ENCODE results near the gene APOL1.

Gene APOL1

DNA sequence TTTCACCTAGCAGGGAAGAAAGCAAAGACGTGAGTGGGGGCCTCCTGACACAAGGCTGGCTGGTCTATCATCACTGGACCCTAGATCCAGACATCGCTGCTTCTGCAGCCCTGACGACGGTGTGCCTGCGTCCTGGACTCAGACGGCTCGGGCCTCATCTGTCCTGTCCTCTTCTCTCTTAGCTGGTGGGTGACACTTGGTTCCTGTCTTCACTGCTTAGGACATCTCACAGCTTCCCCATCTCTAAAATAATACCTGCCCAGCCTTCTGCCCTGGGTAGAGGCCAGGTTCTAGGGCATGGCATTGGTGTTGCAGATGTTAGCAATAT is 41.3 kb downstream of the APOL1 start:
- Histone ChIP-seq H3K27me3 (ENCODE audit: control insufficient read depth, insufficient read depth, low read length) (no peaks in the 10 kb centered on the region), H3K9me3 (ENCODE audit: control insufficient read depth, insufficient read depth, low read depth, low read length) (peaks cover 7% of the 10 kb centered on the region; the same call in 1 of the 2 replicates), H3K9ac (ENCODE audit: low read length) (no peak overlapping the region), H3K27ac (ENCODE audit: low read depth, low read length) (no peak overlapping the region), H3K4me1 (ENCODE audit: control insufficient read depth, insufficient read depth, low read length) (no peaks in the 10 kb centered on the region), H3K36me3 (ENCODE audit: control insufficient read depth, insufficient read depth, low read length) (peaks cover 86% of the 10 kb centered on the region), H3K4me3 (ENCODE audit: low read depth, low read length) (no peak overlapping the region)

DNA sequence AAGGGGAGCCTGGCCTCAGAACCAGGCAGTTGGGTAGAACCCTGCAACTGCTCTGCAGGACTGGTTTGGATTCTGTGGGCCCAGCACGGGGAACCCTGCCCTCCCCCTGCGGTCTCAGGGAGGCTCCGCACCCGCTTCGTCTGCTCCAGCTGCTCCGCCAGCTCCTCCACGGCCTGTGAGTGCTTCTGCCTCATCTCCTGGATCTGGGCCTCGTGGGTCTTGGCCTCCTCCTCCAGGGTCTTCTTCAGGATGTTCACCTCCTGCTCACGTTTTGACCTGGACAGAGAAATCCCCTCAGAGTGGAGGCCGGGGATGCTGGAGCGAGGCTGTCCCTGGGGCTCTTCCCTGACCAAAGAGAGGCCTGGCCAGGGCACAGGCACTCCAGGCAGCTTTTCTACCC is 41.9 kb downstream of the APOL1 start:
- H3K4me1 ChIP-seq (ENCODE audit: control insufficient read depth, insufficient read depth, low read length): no peaks in the 10 kb centered on the region
- no peak overlapping the region for H3K27ac ChIP-seq (ENCODE audit: low read depth, low read length)
- H3K9ac ChIP-seq (ENCODE audit: low read length): no peak overlapping the region
- H3K36me3 ChIP-seq (ENCODE audit: control insufficient read depth, insufficient read depth, low read length): peaks cover 86% of the 10 kb centered on the region
- H3K27me3 ChIP-seq (ENCODE audit: control insufficient read depth, insufficient read depth, low read length): no peaks in the 10 kb centered on the region
- H3K9me3 ChIP-seq (ENCODE audit: control insufficient read depth, insufficient read depth, low read depth, low read length): peaks cover 7% of the 10 kb centered on the region; the same call in 1 of the 2 replicates
- no peak overlapping the region for H3K4me3 ChIP-seq (ENCODE audit: low read depth, low read length)

- Histone ChIP-seq H3K4me3 (ENCODE audit: low read depth, low read length) (no peak overlapping the region), H3K4me1 (ENCODE audit: control insufficient read depth, insufficient read depth, low read length) (no peaks in the 10 kb centered on the region), H3K36me3 (ENCODE audit: control insufficient read depth, insufficient read depth, low read length) (peaks cover 87% of the 10 kb centered on the region), H3K9ac (ENCODE audit: low read length) (no peak overlapping the region), H3K9me3 (ENCODE audit: control insufficient read depth, insufficient read depth, low read depth, low read length) (peaks cover 7% of the 10 kb centered on the region; the same call in 1 of the 2 replicates), H3K27me3 (ENCODE audit: control insufficient read depth, insufficient read depth, low read length) (no peaks in the 10 kb centered on the region), H3K27ac (ENCODE audit: low read depth, low read length) (no peak overlapping the region)
These were observed 42.3 kb downstream of the APOL1 start for GRCh38 chr22:36295247-36295646.

- H3K36me3 ChIP-seq (ENCODE audit: control insufficient read depth, insufficient read depth, low read length): peaks cover 100% of the 10 kb centered on the region
- H3K9me3 ChIP-seq (ENCODE audit: control insufficient read depth, insufficient read depth, low read depth, low read length): peaks cover 7% of the 10 kb centered on the region; the same call in 1 of the 2 replicates
- H3K27me3 ChIP-seq (ENCODE audit: control insufficient read depth, insufficient read depth, low read length): no peaks in the 10 kb centered on the region
- no peak overlapping the region for H3K9ac ChIP-seq (ENCODE audit: low read length)
- H3K27ac ChIP-seq (ENCODE audit: low read depth, low read length): no peak overlapping the region
- H3K4me1 ChIP-seq (ENCODE audit: control insufficient read depth, insufficient read depth, low read length): no peaks in the 10 kb centered on the region
- H3K4me3 ChIP-seq (ENCODE audit: low read depth, low read length): no peak overlapping the region
These were observed 43.8 kb downstream of the APOL1 start for GRCh38 chr22:36296690-36297089.

GRCh38 chr22:36297568-36297967 is 44.6 kb downstream of the APOL1 start:
- peaks cover 1% of the 10 kb centered on the region; the same call in 1 of the 2 replicates for H3K9me3 ChIP-seq (ENCODE audit: control insufficient read depth, insufficient read depth, low read depth, low read length)
- H3K9ac ChIP-seq (ENCODE audit: low read length): no peak overlapping the region
- H3K4me1 ChIP-seq (ENCODE audit: control insufficient read depth, insufficient read depth, low read length): no peaks in the 10 kb centered on the region
- H3K36me3 ChIP-seq (ENCODE audit: control insufficient read depth, insufficient read depth, low read length): peaks cover 100% of the 10 kb centered on the region
- H3K27ac ChIP-seq (ENCODE audit: low read depth, low read length): no peak overlapping the region
- H3K4me3 ChIP-seq (ENCODE audit: low read depth, low read length): no peak overlapping the region
- H3K27me3 ChIP-seq (ENCODE audit: control insufficient read depth, insufficient read depth, low read length): no peaks in the 10 kb centered on the region

GRCh38 chr22:36298118-36298517 is 45.2 kb downstream of the APOL1 start:
- Histone ChIP-seq H3K9me3 (ENCODE audit: control insufficient read depth, insufficient read depth, low read depth, low read length) (no peaks in the 10 kb centered on the region), H3K9ac (ENCODE audit: low read length) (no peak overlapping the region), H3K4me3 (ENCODE audit: low read depth, low read length) (no peak overlapping the region), H3K36me3 (ENCODE audit: control insufficient read depth, insufficient read depth, low read length) (peaks cover 100% of the 10 kb centered on the region), H3K4me1 (ENCODE audit: control insufficient read depth, insufficient read depth, low read length) (no peaks in the 10 kb centered on the region), H3K27me3 (ENCODE audit: control insufficient read depth, insufficient read depth, low read length) (no peaks in the 10 kb centered on the region), H3K27ac (ENCODE audit: low read depth, low read length) (no peak overlapping the region)

GRCh38 chr22:36298601-36299000 is 45.7 kb downstream of the APOL1 start:
- Histone ChIP-seq H3K9me3 (ENCODE audit: control insufficient read depth, insufficient read depth, low read depth, low read length) (no peaks in the 10 kb centered on the region), H3K27ac (ENCODE audit: low read depth, low read length) (no peak overlapping the region), H3K27me3 (ENCODE audit: control insufficient read depth, insufficient read depth, low read length) (no peaks in the 10 kb centered on the region), H3K36me3 (ENCODE audit: control insufficient read depth, insufficient read depth, low read length) (peaks cover 100% of the 10 kb centered on the region), H3K9ac (ENCODE audit: low read length) (no peak overlapping the region), H3K4me3 (ENCODE audit: low read depth, low read length) (no peak overlapping the region), H3K4me1 (ENCODE audit: control insufficient read depth, insufficient read depth, low read length) (no peaks in the 10 kb centered on the region)

GRCh38 chr22:36299295-36299694 is 46.4 kb downstream of the APOL1 start:
- Histone ChIP-seq H3K4me1 (ENCODE audit: control insufficient read depth, insufficient read depth, low read length) (no peaks in the 10 kb centered on the region), H3K27ac (ENCODE audit: low read depth, low read length) (no peak overlapping the region), H3K4me3 (ENCODE audit: low read depth, low read length) (no peak overlapping the region), H3K9ac (ENCODE audit: low read length) (no peak overlapping the region), H3K9me3 (ENCODE audit: control insufficient read depth, insufficient read depth, low read depth, low read length) (no peaks in the 10 kb centered on the region), H3K36me3 (ENCODE audit: control insufficient read depth, insufficient read depth, low read length) (peaks cover 100% of the 10 kb centered on the region), H3K27me3 (ENCODE audit: control insufficient read depth, insufficient read depth, low read length) (no peaks in the 10 kb centered on the region)

DNA sequence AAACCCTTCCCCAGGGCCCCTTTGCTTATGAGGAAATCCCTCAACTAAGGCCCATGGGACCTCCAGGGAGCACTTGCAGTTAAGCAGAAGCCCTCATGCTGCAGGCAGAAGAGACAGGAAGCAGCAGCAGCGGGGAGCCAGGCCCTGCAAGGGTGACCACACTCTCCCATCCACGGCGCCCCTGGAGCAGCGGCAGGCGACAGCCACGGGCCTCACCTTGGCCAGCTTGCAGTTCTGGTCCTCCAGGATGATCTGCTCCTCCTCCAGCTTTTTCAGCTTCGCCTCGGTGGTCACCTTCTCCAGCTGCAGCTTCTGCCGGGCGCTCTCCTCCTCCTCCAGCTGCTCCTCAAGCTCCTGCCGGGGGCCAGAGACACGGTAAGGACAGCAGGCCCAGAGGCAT is 47.0 kb downstream of the APOL1 start:
- peaks cover 100% of the 10 kb centered on the region for H3K36me3 ChIP-seq (ENCODE audit: control insufficient read depth, insufficient read depth, low read length)
- H3K27me3 ChIP-seq (ENCODE audit: control insufficient read depth, insufficient read depth, low read length): no peaks in the 10 kb centered on the region

DNA sequence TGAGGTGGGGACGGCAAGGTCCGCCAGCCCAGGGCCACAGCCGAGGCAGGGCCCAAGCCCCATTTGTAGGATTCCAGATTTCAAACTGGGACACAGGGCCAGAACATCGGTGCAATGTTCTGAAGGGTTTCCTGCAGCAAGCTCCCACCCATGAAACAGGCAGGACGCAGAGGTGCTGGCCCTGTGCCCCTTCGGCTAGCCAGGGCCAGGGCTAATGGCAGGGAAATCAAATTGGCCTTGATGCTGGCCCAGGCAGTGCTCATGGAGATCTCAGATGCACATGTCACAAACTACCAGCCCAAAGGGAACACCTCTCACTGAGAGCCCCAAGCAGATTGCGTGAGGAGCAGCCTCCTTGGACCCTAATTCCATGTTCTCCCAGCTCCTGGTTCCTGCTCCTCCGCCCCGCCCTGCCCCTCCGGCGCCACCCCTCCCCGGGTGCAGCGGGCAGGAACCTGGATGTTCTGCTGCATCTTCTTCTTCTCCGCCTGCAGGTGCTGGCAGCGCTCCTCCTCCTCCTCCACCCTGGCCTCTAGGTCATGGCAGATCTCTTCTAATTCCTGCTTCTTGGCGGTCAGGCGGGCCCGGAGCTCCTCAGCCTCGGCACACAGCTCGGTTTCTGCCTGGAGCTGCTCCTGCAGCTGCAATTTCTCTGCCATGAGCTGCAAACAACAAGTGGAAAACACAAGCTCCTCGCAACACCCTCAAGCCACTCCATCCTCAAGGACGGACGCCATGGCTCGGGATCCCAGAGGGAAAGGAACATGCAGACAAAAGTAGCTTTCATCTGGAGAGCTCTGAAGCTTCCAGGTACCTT is 47.7 kb downstream of the APOL1 start:
- H3K9me3 ChIP-seq (ENCODE audit: control insufficient read depth, insufficient read depth, low read depth, low read length): no peaks in the 10 kb centered on the region
- H3K36me3 ChIP-seq (ENCODE audit: control insufficient read depth, insufficient read depth, low read length): peaks cover 100% of the 10 kb centered on the region
- H3K4me1 ChIP-seq (ENCODE audit: control insufficient read depth, insufficient read depth, low read length): no peaks in the 10 kb centered on the region
- no peak overlapping the region for H3K4me3 ChIP-seq (ENCODE audit: low read depth, low read length)
- H3K27me3 ChIP-seq (ENCODE audit: control insufficient read depth, insufficient read depth, low read length): no peaks in the 10 kb centered on the region
- H3K27ac ChIP-seq (ENCODE audit: low read depth, low read length): no peak overlapping the region
- H3K9ac ChIP-seq (ENCODE audit: low read length): no peak overlapping the region

More for the DNA sequence above, 47.0 kb downstream of the APOL1 start:
- H3K4me1 ChIP-seq (ENCODE audit: control insufficient read depth, insufficient read depth, low read length): no peaks in the 10 kb centered on the region
- H3K9me3 ChIP-seq (ENCODE audit: control insufficient read depth, insufficient read depth, low read depth, low read length): no peaks in the 10 kb centered on the region
- no peak overlapping the region for H3K4me3 ChIP-seq (ENCODE audit: low read depth, low read length)
- H3K27ac ChIP-seq (ENCODE audit: low read depth, low read length): no peak overlapping the region
- H3K9ac ChIP-seq (ENCODE audit: low read length): no peak overlapping the region

- H3K4me3 ChIP-seq (ENCODE audit: low read depth, low read length): no peak overlapping the region
- H3K27ac ChIP-seq (ENCODE audit: low read depth, low read length): no peak overlapping the region
These were observed 48.5 kb downstream of the APOL1 start for GRCh38 chr22:36301384-36301828.

More at GRCh38 chr22:36301384-36301828, 48.5 kb downstream of the APOL1 start:
- no peak overlapping the region for H3K9ac ChIP-seq (ENCODE audit: low read length)
- H3K27me3 ChIP-seq (ENCODE audit: control insufficient read depth, insufficient read depth, low read length): no peaks in the 10 kb centered on the region
- H3K36me3 ChIP-seq (ENCODE audit: control insufficient read depth, insufficient read depth, low read length): peaks cover 100% of the 10 kb centered on the region
- H3K9me3 ChIP-seq (ENCODE audit: control insufficient read depth, insufficient read depth, low read depth, low read length): no peaks in the 10 kb centered on the region
- no peaks in the 10 kb centered on the region for H3K4me1 ChIP-seq (ENCODE audit: control insufficient read depth, insufficient read depth, low read length)

All from HUES6 (cell line).